ENCODE data around the gene LPCAT1.

The LPCAT1 gene

DNA sequence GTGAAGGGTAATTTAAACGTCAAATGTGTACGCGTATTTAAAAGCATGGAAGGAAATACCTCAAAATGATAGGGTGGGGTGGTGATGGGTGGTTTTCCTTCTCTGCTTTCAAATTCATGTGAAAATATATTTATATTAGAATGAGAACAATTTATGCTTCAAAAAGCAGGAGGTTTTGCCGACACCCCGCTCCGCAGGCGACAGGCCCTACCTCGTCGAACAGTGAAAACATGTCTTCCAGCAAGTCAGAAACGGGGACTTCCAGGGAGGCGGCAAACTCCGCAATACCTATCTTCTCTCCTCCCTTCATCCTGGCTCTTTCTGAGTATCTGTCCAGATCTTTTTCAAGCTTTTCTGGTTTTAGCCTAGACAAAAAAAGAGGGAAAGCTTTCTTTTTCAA, 50.0 kb downstream of the LPCAT1 start:
- no peak for DNase-seq (ENCODE audit: low read depth)
- H3K4me3 ChIP-seq (ENCODE audit: low read length), result no peak overlapping the region
- TF ChIP-seq, protein P1, sequence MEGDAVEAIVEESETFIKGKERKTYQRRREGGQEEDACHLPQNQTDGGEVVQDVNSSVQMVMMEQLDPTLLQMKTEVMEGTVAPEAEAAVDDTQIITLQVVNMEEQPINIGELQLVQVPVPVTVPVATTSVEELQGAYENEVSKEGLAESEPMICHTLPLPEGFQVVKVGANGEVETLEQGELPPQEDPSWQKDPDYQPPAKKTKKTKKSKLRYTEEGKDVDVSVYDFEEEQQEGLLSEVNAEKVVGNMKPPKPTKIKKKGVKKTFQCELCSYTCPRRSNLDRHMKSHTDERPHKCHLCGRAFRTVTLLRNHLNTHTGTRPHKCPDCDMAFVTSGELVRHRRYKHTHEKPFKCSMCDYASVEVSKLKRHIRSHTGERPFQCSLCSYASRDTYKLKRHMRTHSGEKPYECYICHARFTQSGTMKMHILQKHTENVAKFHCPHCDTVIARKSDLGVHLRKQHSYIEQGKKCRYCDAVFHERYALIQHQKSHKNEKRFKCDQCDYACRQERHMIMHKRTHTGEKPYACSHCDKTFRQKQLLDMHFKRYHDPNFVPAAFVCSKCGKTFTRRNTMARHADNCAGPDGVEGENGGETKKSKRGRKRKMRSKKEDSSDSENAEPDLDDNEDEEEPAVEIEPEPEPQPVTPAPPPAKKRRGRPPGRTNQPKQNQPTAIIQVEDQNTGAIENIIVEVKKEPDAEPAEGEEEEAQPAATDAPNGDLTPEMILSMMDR (conservative IDR thresholded peaks at IDR 0.05; ENCODE audit: low read length), result no peak

DNA sequence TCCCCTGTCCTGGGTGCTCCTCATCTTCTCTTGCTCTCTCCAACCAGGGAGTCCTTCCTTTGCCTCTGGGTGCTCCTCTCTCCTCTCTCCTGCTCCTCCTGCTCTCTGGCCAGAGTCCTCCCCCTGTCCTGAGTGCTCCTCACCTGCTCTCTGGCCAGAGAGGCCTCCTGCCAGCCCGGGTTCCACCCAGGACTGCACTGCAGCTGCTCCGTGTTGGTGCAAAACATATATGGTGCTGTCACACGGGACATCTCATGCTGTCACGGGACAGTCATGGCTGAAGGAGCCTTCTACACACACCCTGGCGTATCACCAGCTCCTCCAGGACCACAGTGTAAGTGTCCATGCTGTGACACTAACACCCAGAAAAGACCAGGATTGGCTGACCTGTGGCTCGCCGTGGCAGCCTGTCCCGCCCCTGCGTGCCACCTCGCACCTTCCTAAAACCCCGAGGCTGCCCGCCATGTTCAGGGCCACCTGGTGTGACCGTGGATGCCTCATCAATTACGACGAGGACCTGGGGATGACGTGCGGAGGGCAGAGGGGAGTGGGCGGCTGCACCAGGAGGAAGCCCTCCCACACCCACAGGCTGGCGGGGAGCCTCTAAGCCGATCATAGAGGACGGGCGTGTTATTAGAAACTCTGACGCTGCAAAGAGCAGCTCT, 50.7 kb downstream of the LPCAT1 start:
- no peak overlapping the region for H3K4me3 ChIP-seq (ENCODE audit: low read length)
- no peak for DNase-seq (ENCODE audit: low read depth)
- TF ChIP-seq, protein P1 (conservative IDR thresholded peaks at IDR 0.05; ENCODE audit: low read length), result no peak

DNA sequence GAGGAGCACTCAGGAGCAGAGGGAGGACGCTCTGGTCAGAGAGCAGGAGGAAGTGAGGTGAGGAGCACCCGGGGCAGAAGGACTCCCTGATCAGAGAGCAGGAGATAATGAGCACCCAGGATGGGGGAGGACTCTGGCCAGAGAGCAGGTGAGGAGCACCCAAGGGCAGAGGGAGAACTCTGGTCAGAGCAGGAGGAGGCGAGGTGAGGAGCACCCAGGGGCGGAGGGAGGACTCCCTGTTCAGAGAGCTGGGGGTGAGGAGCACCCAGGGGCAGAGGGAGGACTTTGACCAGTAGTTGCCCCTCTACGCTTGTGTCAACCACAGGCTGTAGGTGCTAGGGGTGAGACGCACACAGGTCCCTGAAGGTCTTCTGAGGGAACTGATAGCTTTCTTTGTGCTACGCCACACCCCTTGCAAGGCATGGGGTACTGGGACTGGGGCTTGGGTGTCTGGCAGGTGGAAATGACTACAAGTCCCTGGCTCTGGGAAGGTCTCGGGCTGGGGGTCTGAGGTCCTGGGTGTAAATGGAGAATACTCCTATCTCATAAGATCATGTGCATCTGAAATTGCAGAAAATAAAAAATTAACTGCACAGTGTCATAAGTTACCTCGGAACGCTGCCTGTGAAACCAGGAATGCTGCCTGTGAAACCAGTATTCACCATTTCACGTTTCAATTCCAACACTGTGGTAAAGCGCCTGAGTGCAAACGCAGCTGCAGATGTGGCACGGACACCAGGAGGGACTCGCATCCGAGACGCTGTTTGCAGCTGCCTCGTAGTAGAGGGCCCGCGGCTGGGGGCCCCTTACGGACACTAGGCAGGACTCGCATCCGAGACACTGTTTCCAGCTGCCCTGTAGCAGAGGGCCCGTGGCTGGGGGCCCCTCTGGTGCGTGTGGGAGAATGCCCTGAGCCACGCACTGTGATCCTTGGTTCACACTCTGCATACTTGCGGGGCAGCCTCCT, 51.5 kb downstream of the LPCAT1 start:
- DNase-seq (ENCODE audit: low read depth), result no peak
- no peak overlapping the region for H3K4me3 ChIP-seq (ENCODE audit: low read length)
- TF ChIP-seq, protein P1 (conservative IDR thresholded peaks at IDR 0.05; ENCODE audit: low read length), result no peak

DNA sequence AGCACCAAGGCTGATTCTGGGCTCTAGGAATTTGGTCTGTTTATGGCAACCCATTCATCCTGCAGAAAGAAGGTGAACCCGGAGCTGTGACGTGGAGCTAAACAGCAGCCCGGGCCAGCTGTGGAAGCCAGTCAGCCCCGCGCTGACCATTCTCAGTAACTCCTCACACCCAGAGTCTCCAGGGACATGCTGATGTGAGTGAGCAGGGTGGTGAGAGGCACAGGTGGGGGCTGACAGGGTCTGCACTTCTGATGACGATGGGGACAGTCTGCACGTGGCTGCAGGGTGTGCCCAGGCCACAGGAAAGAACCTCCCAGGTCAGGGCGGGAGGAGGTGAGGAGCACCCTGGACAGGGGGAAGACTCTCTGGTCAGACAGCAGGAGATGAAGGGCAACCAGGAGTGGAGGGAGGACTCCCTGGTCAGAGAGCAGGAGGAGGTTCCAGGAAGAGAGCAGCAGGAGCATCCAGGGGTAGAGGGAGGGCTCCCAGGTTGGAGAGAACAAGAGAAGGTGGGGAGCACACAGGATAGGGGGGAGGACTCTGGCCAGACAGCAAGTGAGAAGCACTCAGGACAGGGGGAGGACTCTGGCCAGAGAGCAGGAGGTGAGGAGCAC, 52.4 kb downstream of the LPCAT1 start:
- no peak for DNase-seq (ENCODE audit: low read depth)
- no peak overlapping the region for H3K4me3 ChIP-seq (ENCODE audit: low read length)
- TF ChIP-seq, protein P1 (conservative IDR thresholded peaks at IDR 0.05; ENCODE audit: low read length), result no peak

DNA sequence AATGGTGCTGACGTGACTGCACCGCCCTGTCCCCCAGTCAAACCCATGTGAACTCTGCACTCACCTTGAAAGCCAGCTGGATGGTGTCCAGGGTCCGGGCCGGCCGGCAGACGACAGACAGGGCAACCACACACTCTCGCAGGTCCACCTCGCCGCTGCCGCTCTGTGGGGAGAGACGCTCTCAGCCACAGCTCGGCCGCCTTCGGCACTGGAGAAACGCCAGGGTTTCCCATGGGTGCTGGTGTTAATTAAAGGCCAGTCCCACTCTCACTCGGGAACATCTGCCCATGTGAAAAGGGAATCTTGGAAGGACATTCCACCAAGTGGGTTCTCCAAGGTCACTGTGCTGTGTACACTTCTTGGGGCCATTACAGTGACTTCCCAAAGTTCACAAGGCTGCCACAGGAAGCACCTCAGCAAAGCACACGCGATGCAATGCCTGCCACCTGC, 53.0 kb downstream of the LPCAT1 start:
- DNase-seq (ENCODE audit: low read depth), result no peak
- TF ChIP-seq, protein P1 (conservative IDR thresholded peaks at IDR 0.05; ENCODE audit: low read length), result no peak
- H3K4me3 ChIP-seq (ENCODE audit: low read length), result no peak overlapping the region

DNA sequence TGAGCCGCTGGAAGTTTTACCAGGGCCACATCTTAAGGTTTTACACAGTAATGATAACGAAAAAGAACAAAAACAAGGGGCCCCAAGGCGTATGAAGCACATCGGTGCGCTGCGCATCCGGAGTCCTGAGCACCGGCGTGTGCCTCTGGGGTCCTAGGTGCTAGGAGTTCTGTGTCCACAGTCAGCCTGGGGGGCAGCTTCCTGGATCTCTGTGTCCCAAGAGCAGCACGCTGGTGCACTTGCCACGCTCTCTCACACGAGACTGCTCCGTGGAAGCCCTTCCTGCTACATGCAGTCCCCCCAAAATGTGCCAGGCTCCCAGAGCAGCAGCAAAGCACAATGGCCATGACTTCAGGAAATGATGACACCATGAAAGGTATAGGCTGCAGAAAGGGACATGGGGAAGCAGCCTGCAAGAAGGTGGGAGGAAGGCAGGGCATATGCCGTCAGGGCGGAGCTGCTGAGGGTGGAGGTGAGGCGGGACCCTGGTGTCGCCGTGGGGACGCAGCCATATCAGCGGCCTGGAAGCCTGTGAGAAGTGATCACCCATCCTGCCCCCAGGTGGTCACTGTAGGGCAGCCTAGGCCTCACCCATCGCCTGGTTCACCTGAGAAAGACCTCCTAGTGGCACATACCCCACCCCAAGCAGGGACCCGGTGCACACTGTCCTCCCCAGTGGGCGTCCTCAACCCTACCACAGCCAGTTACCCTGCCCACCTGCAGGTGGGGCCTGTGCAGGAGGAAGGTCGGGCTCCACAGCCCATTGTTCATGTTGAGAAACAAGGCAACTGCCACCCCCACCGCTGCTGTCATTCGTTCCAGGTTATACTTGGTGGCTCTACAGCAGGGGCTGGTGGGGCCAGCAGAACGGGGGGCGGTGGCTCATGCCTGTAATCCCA, 54.9 kb downstream of the LPCAT1 start:
- DNase-seq (ENCODE audit: low read depth), result no peak
- no peak overlapping the region for H3K4me3 ChIP-seq (ENCODE audit: low read length)
- TF ChIP-seq, protein P1 (conservative IDR thresholded peaks at IDR 0.05; ENCODE audit: low read length), result no peak
